Naive thymus-derived CD4-positive, alpha-beta T cell (primary cell): ENCODE results near the gene TLN1. TPM values are rescaled to one million over a fixed set of nuclear protein-coding genes. Genes with fewer than 3 reads are reported as not detected.

ENCODE experiments used
- ATAC-seq: fragments of 150-1000 bp; cut with Tn5 transposase; 2 replicates; pipeline ENCODE4 v1.10.0; 2021; ENCODE audit warnings: mild to moderate bottlenecking, moderate library complexity
- CTCF ChIA-PET: fragments of 350-600 bp; sonication (Branson Sonifier 250); formaldehyde crosslinking; loops from one replicate; lab custom pipeline; 2021; ENCODE audit warnings: antibody characterized with exemption; lab: Charles Lee
- POLR2A ChIA-PET: fragments of 350-600 bp; sonication (Branson Sonifier 250); formaldehyde crosslinking; loops from one replicate; lab custom pipeline; 2021; ENCODE audit warnings: antibody characterized with exemption, inconsistent platforms; lab: Charles Lee
- DNase-seq, 9 donors: peaks; one replicate each; pipeline versions ENCODE4 v3.0.0 to v3.0.0-alpha.2; 2020 to 2022; ENCODE audit warnings: mixed read lengths in 1 of 9
- H3K27ac ChIP-seq: one replicate; pipeline ENCODE4 v1.7.0; 2013; ENCODE audit warnings: mild to moderate bottlenecking, low read depth, low read length, moderate library complexity
- H3K27me3 ChIP-seq, 2 donors: one replicate each; pipeline ENCODE4 v1.7.0; 2013; ENCODE audit warnings: low read length in 2 of 2, mild to moderate bottlenecking in 2 of 2, moderate library complexity in 2 of 2; ENCODE audit not compliant: control insufficient read depth in 2 of 2, insufficient read depth in 2 of 2
- H3K36me3 ChIP-seq, 3 experiments: 1 replicate in 2 of 3; 2 replicates in 1 of 3; pipeline ENCODE4 v1.7.0; 2013; ENCODE audit warnings: low read length in 3 of 3, mild to moderate bottlenecking in 3 of 3, moderate library complexity in 1 of 3; ENCODE audit not compliant: insufficient read depth in 3 of 3, control insufficient read depth in 2 of 3
- H3K4me1 ChIP-seq, 2 donors: one replicate each; pipeline ENCODE4 v1.7.0; 2013; ENCODE audit warnings: low read length in 2 of 2, mild to moderate bottlenecking in 2 of 2, moderate library complexity in 1 of 2; ENCODE audit not compliant: control insufficient read depth in 2 of 2, insufficient read depth in 2 of 2
- H3K4me3 ChIP-seq: 2 replicates; pipeline ENCODE4 v1.7.0; 2013; ENCODE audit warnings: mild to moderate bottlenecking, low read length
- H3K9me3 ChIP-seq, 3 experiments: 1 replicate in 2 of 3; 2 replicates in 1 of 3; pipeline ENCODE4 v1.7.0; 2013; ENCODE audit warnings: low read length in 3 of 3; ENCODE audit not compliant: control insufficient read depth in 2 of 3
- H3K27ac Mint-ChIP-seq, 9 donors: one replicate each; pipeline ENCODE4 v1.8.0; 2020 to 2022; ENCODE audit warnings: mixed read lengths in 9 of 9, mild to moderate bottlenecking in 8 of 9, moderate library complexity in 5 of 9, inconsistent platforms in 2 of 9
- H3K27me3 Mint-ChIP-seq, 5 donors: one replicate each; pipeline ENCODE4 v1.8.0; 2021 to 2022; ENCODE audit warnings: mixed read lengths in 5 of 5, mild to moderate bottlenecking in 1 of 5
- H3K36me3 Mint-ChIP-seq, 5 donors: one replicate each; pipeline ENCODE4 v1.8.0; 2020 to 2022; ENCODE audit warnings: mixed read lengths in 5 of 5, mild to moderate bottlenecking in 3 of 5, inconsistent platforms in 1 of 5
- H3K4me1 Mint-ChIP-seq, 7 donors: one replicate each; pipeline ENCODE4 v1.8.0; 2020 to 2022; ENCODE audit warnings: mixed read lengths in 7 of 7, mild to moderate bottlenecking in 3 of 7, inconsistent platforms in 1 of 7
- H3K4me3 Mint-ChIP-seq, 10 donors: one replicate each; pipeline ENCODE4 v1.8.0; 2020 to 2022; ENCODE audit warnings: mild to moderate bottlenecking in 10 of 10, mixed read lengths in 10 of 10, moderate library complexity in 6 of 10, inconsistent platforms in 2 of 10
- H3K9me3 Mint-ChIP-seq, 11 donors: one replicate each; pipeline ENCODE4 v1.8.0; 2020 to 2022; ENCODE audit warnings: mixed read lengths in 11 of 11, mild to moderate bottlenecking in 4 of 11, inconsistent platforms in 1 of 11, moderate library complexity in 1 of 11
- intact Hi-C, 2 donors: fragments of 100-400 bp; cut with micrococcal nuclease; formaldehyde crosslinking; loops; one replicate each; pipeline ENCODE4 v1.15.1; 2023
- polyA plus RNA-seq, 2 donors: library from polyadenylated mRNA; unstranded; fragments of 300-500 nt; fragmentation: Illumina TruSeq; gene quantifications; one replicate each; pipeline ENCODE4 v1.2.3, GENCODE V29; 2021
- total RNA-seq, 6 experiments: library from RNA in 5 of 6; stranded (reverse) in 5 of 6; gene quantifications; 1 replicate in 5 of 6; 2 replicates in 1 of 6; pipeline ENCODE4 v1.2.3 and lab custom pipeline; 2021 to 2026

TLN1 gene
- total and polyA plus RNA-seq, 7 experiments from 2014 or later: 33.8 to 369 (median 230) TPM

GRCh38 chr9:35717132-35717870, 14.7 kb downstream of the TLN1 start:
- no peak overlapping the region for H3K4me3 Mint-ChIP-seq
- POLR2A ChIA-PET: no interaction called here

GRCh38 chr9:35716230-35716629, 15.8 kb downstream of the TLN1 start:
- ATAC-seq (no peak), DNase-seq (no peak)
- Histone ChIP-seq H3K36me3 (peaks cover 34 to 100% (median 81%) of the 10 kb centered on the region in 3 experiments), H3K9me3 (no peaks in the 10 kb centered on the region), H3K27me3 (no peaks in the 10 kb centered on the region), H3K27ac (no peak overlapping the region), H3K4me3 (no peak overlapping the region), H3K4me1 (no peaks in the 10 kb centered on the region)
- H3K36me3 Mint-ChIP-seq: peaks cover 17 to 64% (median 30%) of the 10 kb centered on the region in 5 donors
- H3K9me3 Mint-ChIP-seq: peaks cover 0 to 1% (median 0%) of the 10 kb centered on the region in 11 donors
- H3K4me3 Mint-ChIP-seq: no peak overlapping the region
- peak overlapping the region in 4 of 9 donors; percentile 30 to 87 (median 77) for H3K27ac Mint-ChIP-seq
- peaks cover 0 to 5% (median 0%) of the 10 kb centered on the region in 7 donors for H3K4me1 Mint-ChIP-seq
- POLR2A ChIA-PET: interaction anchor here (0.6 to 1.4 kb wide), 4 partner anchors 11 to 69 kb away, joined by 3 to 5 read pairs (median 4); partner anchors contain the start of gene SIT1
- CTCF ChIA-PET: no interaction called here
- no peaks in the 10 kb centered on the region for H3K27me3 Mint-ChIP-seq
- intact Hi-C loops: no loop called here

More at GRCh38 chr9:35717132-35717870, 14.7 kb downstream of the TLN1 start:
- Histone ChIP-seq H3K4me1 (no peaks in the 10 kb centered on the region), H3K36me3 (peaks cover 44 to 100% (median 82%) of the 10 kb centered on the region in 3 experiments), H3K4me3 (no peak overlapping the region), H3K27ac (no peak overlapping the region), H3K27me3 (no peaks in the 10 kb centered on the region), H3K9me3 (no peaks in the 10 kb centered on the region)
- ATAC-seq (no peak), DNase-seq (no peak)
- CTCF ChIA-PET: interaction anchor here (0.8 to 1.2 kb wide), 2 partner anchors 11 to 21 kb away, joined by 3 to 6 read pairs; no protein-coding TSS in a partner anchor
- peaks cover 0 to 1% (median 0%) of the 10 kb centered on the region in 11 donors for H3K9me3 Mint-ChIP-seq
- peaks cover 0 to 13% (median 0%) of the 10 kb centered on the region in 7 donors for H3K4me1 Mint-ChIP-seq
- intact Hi-C loops: no loop called here
- H3K27ac Mint-ChIP-seq: peak overlapping the region in 1 of 9 donors; percentile 71
- H3K27me3 Mint-ChIP-seq: no peaks in the 10 kb centered on the region
- peaks cover 27 to 67% (median 34%) of the 10 kb centered on the region in 5 donors for H3K36me3 Mint-ChIP-seq

GRCh38 chr9:35714579-35715252, 17.3 kb downstream of the TLN1 start:
- Histone ChIP-seq H3K27ac (no peak overlapping the region), H3K4me3 (no peak overlapping the region), H3K36me3 (peaks cover 28 to 97% (median 66%) of the 10 kb centered on the region in 3 experiments), H3K27me3 (no peaks in the 10 kb centered on the region), H3K4me1 (no peaks in the 10 kb centered on the region), H3K9me3 (no peaks in the 10 kb centered on the region)
- peaks cover 19 to 73% (median 31%) of the 10 kb centered on the region in 5 donors for H3K36me3 Mint-ChIP-seq
- H3K9me3 Mint-ChIP-seq: peaks cover 0 to 1% (median 0%) of the 10 kb centered on the region in 11 donors
- H3K27ac Mint-ChIP-seq: peak overlapping the region in 2 of 9 donors; percentile 14 to 31
- no peaks in the 10 kb centered on the region for H3K27me3 Mint-ChIP-seq
- ATAC-seq (no peak), DNase-seq (no peak)
- intact Hi-C loops: no loop called here
- POLR2A ChIA-PET: interaction anchor here (0.6 to 1.1 kb wide), 2 partner anchors 25 to 64 kb away, joined by 3 read pairs; partner anchors contain the start of genes SIT1 and TPM2
- no peak overlapping the region for H3K4me3 Mint-ChIP-seq
- peaks cover 0 to 5% (median 0%) of the 10 kb centered on the region in 7 donors for H3K4me1 Mint-ChIP-seq
- CTCF ChIA-PET: interaction anchor here (0.7 to 1.3 kb wide), 3 partner anchors 18 to 181 kb away, joined by 3 read pairs; no protein-coding TSS in a partner anchor

- Histone ChIP-seq H3K9me3 (no peaks in the 10 kb centered on the region), H3K4me1 (no peaks in the 10 kb centered on the region), H3K27me3 (no peaks in the 10 kb centered on the region), H3K36me3 (peaks cover 24 to 95% (median 63%) of the 10 kb centered on the region in 3 experiments), H3K27ac (no peak overlapping the region), H3K4me3 (no peak overlapping the region)
- Mint-ChIP-seq H3K4me3 (no peak overlapping the region), H3K36me3 (peaks cover 15 to 68% (median 31%) of the 10 kb centered on the region in 5 donors), H3K27ac (peak overlapping the region in 2 of 9 donors; percentile 59 to 60), H3K9me3 (peaks cover 0 to 1% (median 0%) of the 10 kb centered on the region in 11 donors), H3K27me3 (no peaks in the 10 kb centered on the region), H3K4me1 (peaks cover 0 to 5% (median 0%) of the 10 kb centered on the region in 7 donors)
- no peak for ATAC-seq
- ChIA-PET POLR2A (no interaction called here), CTCF (interaction anchor here (0.7 to 1.3 kb wide), 3 partner anchors 17 to 182 kb away, joined by 3 read pairs; no protein-coding TSS in a partner anchor)
- intact Hi-C loops: no loop called here
- DNase-seq: no peak
These were observed 17.9 kb downstream of the TLN1 start for GRCh38 chr9:35714123-35714522.

GRCh38 chr9:35713578-35713977, 18.4 kb downstream of the TLN1 start:
- Mint-ChIP-seq H3K9me3 (peaks cover 0 to 1% (median 0%) of the 10 kb centered on the region in 11 donors), H3K36me3 (peaks cover 18 to 71% (median 33%) of the 10 kb centered on the region in 5 donors), H3K4me3 (no peak overlapping the region), H3K27ac (peak overlapping the region in 2 of 9 donors; percentile 60 to 70), H3K27me3 (no peaks in the 10 kb centered on the region), H3K4me1 (peaks cover 0 to 5% (median 0%) of the 10 kb centered on the region in 7 donors)
- ChIA-PET CTCF (interaction anchor here (0.7 to 1.3 kb wide), 3 partner anchors 17 to 182 kb away, joined by 3 read pairs; no protein-coding TSS in a partner anchor), POLR2A (interaction anchor here (0.7 kb wide), 1 partner anchor 16 kb away, joined by 3 read pairs; no protein-coding TSS in a partner anchor)
- H3K27ac ChIP-seq: no peak overlapping the region
- no peaks in the 10 kb centered on the region for H3K27me3 ChIP-seq
- intact Hi-C loops: no loop called here
- no peak overlapping the region for H3K4me3 ChIP-seq
- ATAC-seq (no peak), DNase-seq (no peak)
- H3K36me3 ChIP-seq: peaks cover 21 to 95% (median 64%) of the 10 kb centered on the region in 3 experiments
- no peaks in the 10 kb centered on the region for H3K9me3 ChIP-seq
- no peaks in the 10 kb centered on the region for H3K4me1 ChIP-seq

- peaks cover 0 to 5% (median 0%) of the 10 kb centered on the region in 7 donors for H3K4me1 Mint-ChIP-seq
- ChIA-PET POLR2A (interaction anchor here (0.7 kb wide), 1 partner anchor 16 kb away, joined by 3 read pairs; no protein-coding TSS in a partner anchor), CTCF (interaction anchor here (0.7 to 1.5 kb wide), 2 partner anchors 10 to 16 kb away, joined by 3 to 5 read pairs; no protein-coding TSS in a partner anchor)
- H3K4me1 ChIP-seq: no peaks in the 10 kb centered on the region
- peak overlapping the region in 1 of 9 donors; percentile 70 for H3K27ac Mint-ChIP-seq
- no peak overlapping the region for H3K27ac ChIP-seq
- no peaks in the 10 kb centered on the region for H3K9me3 ChIP-seq
- H3K4me3 ChIP-seq: no peak overlapping the region
- ATAC-seq (no peak), DNase-seq (no peak)
- no peaks in the 10 kb centered on the region for H3K27me3 ChIP-seq
- H3K36me3 Mint-ChIP-seq: peaks cover 19 to 71% (median 34%) of the 10 kb centered on the region in 5 donors
- no peak overlapping the region for H3K4me3 Mint-ChIP-seq
- H3K9me3 Mint-ChIP-seq: peaks cover 0 to 1% (median 0%) of the 10 kb centered on the region in 11 donors
- no peaks in the 10 kb centered on the region for H3K27me3 Mint-ChIP-seq
- intact Hi-C loops: no loop called here
- peaks cover 25 to 95% (median 63%) of the 10 kb centered on the region in 3 experiments for H3K36me3 ChIP-seq
These were observed 19.1 kb downstream of the TLN1 start for GRCh38 chr9:35712762-35713400.
